ENCODE measurements around the gene ZGPAT.

ZGPAT gene

GRCh38 chr20:63767456-63767855, 59.6 kb downstream of the ZGPAT start:
- no peak for TF ChIP-seq CTCF (conservative IDR thresholded peaks at IDR 0.05; ENCODE audit: low read depth, low read length)
- DNase-seq (ENCODE audit: low read depth), result no peak
- H3K4me3 ChIP-seq (ENCODE audit: low read length), result no peak overlapping the region

GRCh38 chr20:63767886-63768285, 60.0 kb downstream of the ZGPAT start:
- no peak for TF ChIP-seq CTCF (conservative IDR thresholded peaks at IDR 0.05; ENCODE audit: low read depth, low read length)
- no peak for DNase-seq (ENCODE audit: low read depth)
- H3K4me3 ChIP-seq (ENCODE audit: low read length), result no peak overlapping the region

GRCh38 chr20:63768591-63769515, 61.0 kb downstream of the ZGPAT start:
- TF ChIP-seq CTCF (conservative IDR thresholded peaks at IDR 0.05; ENCODE audit: low read depth, low read length), result no peak
- H3K4me3 ChIP-seq (ENCODE audit: low read length), result no peak overlapping the region
- no peak for DNase-seq (ENCODE audit: low read depth)

GRCh38 chr20:63769891-63770474, 62.1 kb downstream of the ZGPAT start:
- DNase-seq (ENCODE audit: low read depth), result no peak
- H3K4me3 ChIP-seq (ENCODE audit: low read length), result no peak overlapping the region
- TF ChIP-seq CTCF (conservative IDR thresholded peaks at IDR 0.05; ENCODE audit: low read depth, low read length), result no peak

- DNase-seq (ENCODE audit: low read depth), result no peak
- H3K4me3 ChIP-seq (ENCODE audit: low read length), result no peak overlapping the region
- TF ChIP-seq CTCF (conservative IDR thresholded peaks at IDR 0.05; ENCODE audit: low read depth, low read length), result no peak
These were observed 63.3 kb downstream of the ZGPAT start for GRCh38 chr20:63771046-63771707.

GRCh38 chr20:63772781-63773518, 65.1 kb downstream of the ZGPAT start:
- no peak for DNase-seq (ENCODE audit: low read depth)
- TF ChIP-seq CTCF (conservative IDR thresholded peaks at IDR 0.05; ENCODE audit: low read depth, low read length), result no peak
- H3K4me3 ChIP-seq (ENCODE audit: low read length), result no peak overlapping the region
